Measurements from ENCODE around the gene TMCO1.
"Not testable (repeated sequence)": the region's sequence is repeated elsewhere in the genome, so short reads cannot be mapped to it uniquely, and the experiment has no call there.

Gene TMCO1

GRCh38 chr1:165717918-165718515, 50.7 kb downstream of the TMCO1 start:
- Mint-ChIP-seq H3K27me3 (ENCODE audit: low read depth) (peaks cover 5% of the 10 kb centered on the region), H3K36me3 (ENCODE audit: low read depth) (no peaks in the 10 kb centered on the region), H3K27ac (no peak overlapping the region), H3K9me3 (no peaks in the 10 kb centered on the region), H3K4me3 (no peak overlapping the region), H3K4me1 (ENCODE audit: low read depth) (no peaks in the 10 kb centered on the region)
- DNase-seq (ENCODE audit: low spot score): peak; percentile 21

GRCh38 chr1:165716265-165717051, 52.2 kb downstream of the TMCO1 start:
- not testable (repeated sequence) for H3K36me3 Mint-ChIP-seq (ENCODE audit: low read depth); H3K4me3 Mint-ChIP-seq; H3K27ac Mint-ChIP-seq; H3K9me3 Mint-ChIP-seq; H3K4me1 Mint-ChIP-seq (ENCODE audit: low read depth); DNase-seq (ENCODE audit: low spot score)
- H3K27me3 Mint-ChIP-seq (ENCODE audit: low read depth): peaks cover 12% of the 10 kb centered on the region

DNA sequence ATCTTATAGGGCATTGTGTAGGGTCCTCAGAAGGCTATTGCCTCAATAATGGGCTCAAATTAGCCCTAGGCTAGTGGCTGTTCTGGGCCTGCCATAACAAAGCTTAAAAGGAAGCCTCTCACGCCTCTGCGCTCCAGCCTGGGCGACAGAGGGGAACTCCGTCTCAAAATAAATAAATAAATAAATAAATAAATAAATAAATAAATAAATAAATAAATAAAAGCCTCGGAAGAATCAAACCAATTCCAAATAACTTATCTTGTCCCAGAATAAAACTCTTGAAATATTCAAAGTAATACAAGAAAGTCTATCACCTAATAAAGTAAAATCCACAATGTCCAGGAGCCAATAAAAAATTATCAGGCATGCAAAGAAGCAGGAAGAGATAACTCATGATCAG, 55.9 kb downstream of the TMCO1 start:
- H3K27me3 Mint-ChIP-seq (ENCODE audit: low read depth): peaks cover 30% of the 10 kb centered on the region
- H3K4me1 Mint-ChIP-seq (ENCODE audit: low read depth): no peaks in the 10 kb centered on the region
- no peak overlapping the region for H3K4me3 Mint-ChIP-seq
- H3K9me3 Mint-ChIP-seq: no peaks in the 10 kb centered on the region
- H3K36me3 Mint-ChIP-seq (ENCODE audit: low read depth): no peaks in the 10 kb centered on the region
- no peak overlapping the region for H3K27ac Mint-ChIP-seq
- DNase-seq (ENCODE audit: low spot score): no peak

DNA sequence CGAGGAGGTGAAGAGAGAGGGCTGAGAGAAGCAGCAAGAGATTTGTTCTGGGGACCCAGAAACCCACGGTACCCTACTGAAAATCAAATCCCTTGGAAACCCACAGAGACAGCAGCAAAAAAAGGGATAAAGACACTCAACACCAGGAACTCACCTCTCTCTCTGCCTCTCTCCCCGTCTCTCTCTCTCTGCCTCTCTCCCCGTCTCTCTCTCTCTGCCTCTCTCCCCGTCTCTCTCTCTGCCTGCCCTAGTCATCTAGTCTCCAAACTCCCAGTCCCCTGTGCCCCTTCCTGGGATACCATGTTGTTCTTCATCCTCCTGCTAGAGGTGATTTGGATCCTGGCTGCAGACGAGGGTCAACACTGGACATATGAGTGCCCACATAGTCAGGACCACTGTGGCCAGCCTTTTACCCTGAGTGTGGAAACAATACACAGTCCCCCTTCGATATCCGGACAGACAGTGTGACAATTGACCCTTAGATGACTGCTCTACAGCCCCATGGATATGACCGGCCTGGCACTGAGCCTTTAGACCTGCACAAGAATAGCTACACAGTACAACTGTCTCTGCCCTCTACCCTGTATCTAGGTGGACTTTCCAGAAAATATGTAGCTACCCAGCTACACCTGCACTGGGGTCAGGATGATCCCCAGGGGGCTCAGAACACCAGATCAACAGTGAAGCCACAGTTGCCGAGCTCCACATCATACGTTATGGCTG, 60.5 kb downstream of the TMCO1 start:
- Mint-ChIP-seq H3K4me1 (ENCODE audit: low read depth) (no peaks in the 10 kb centered on the region), H3K27ac (no peak overlapping the region), H3K4me3 (no peak overlapping the region), H3K27me3 (ENCODE audit: low read depth) (peaks cover 33% of the 10 kb centered on the region), H3K36me3 (ENCODE audit: low read depth) (no peaks in the 10 kb centered on the region), H3K9me3 (no peaks in the 10 kb centered on the region)
- no peak for DNase-seq (ENCODE audit: low spot score)

DNA sequence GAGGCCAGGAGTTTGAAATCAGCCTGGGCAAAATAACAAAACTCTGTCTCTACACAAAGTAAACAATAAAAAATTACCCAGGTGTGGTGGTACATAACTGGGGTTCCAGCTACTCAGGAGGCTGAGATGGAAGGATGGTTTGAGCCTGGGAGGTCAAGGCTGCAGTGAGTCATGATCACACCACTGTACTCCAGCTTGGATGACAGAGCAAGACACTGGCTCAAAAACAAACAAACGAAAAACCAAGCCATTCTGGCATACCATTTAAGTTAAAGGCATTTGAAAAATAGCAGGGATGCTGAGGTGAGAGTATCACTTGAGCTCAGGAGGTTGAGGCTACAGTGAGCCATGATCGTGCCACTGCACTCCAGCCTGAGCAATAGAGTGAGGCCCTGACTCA, 65.0 kb downstream of the TMCO1 start:
- Mint-ChIP-seq H3K27me3 (ENCODE audit: low read depth) (peaks cover 14% of the 10 kb centered on the region), H3K4me1 (ENCODE audit: low read depth) (peaks cover 6% of the 10 kb centered on the region), H3K36me3 (ENCODE audit: low read depth) (no peaks in the 10 kb centered on the region), H3K4me3 (no peak overlapping the region), H3K27ac (no peak overlapping the region), H3K9me3 (no peaks in the 10 kb centered on the region)
- DNase-seq (ENCODE audit: low spot score): no peak

GRCh38 chr1:165701922-165702321, 66.7 kb downstream of the TMCO1 start:
- not testable (repeated sequence) for H3K36me3 Mint-ChIP-seq (ENCODE audit: low read depth); DNase-seq (ENCODE audit: low spot score); H3K27ac Mint-ChIP-seq; H3K4me3 Mint-ChIP-seq; H3K27me3 Mint-ChIP-seq (ENCODE audit: low read depth); H3K4me1 Mint-ChIP-seq (ENCODE audit: low read depth); H3K9me3 Mint-ChIP-seq

DNA sequence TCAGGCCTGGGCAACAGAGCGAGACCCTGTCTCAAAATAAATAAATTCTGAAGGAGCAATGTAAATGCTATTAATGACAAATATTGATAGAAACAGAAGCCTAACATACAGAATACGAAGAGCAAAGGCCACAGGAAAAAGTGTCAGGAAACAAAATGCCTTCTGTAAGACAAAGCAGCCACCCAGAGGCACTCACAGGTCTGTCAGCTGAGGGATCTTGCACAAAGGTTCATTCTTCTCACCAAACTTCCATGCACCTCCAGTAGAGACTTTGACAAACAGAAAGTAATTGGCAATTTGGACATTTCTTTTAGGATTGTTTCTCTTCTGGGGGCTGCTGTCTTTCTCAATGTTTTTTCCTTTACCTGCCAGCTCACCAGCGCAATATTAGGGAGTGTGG, 69.1 kb downstream of the TMCO1 start:
- Mint-ChIP-seq H3K4me1 (ENCODE audit: low read depth) (peaks cover 23% of the 10 kb centered on the region), H3K27me3 (ENCODE audit: low read depth) (no peaks in the 10 kb centered on the region), H3K9me3 (no peaks in the 10 kb centered on the region), H3K36me3 (ENCODE audit: low read depth) (peaks cover 16% of the 10 kb centered on the region), H3K4me3 (peak overlapping the region; percentile 95), H3K27ac (peak overlapping the region; percentile 31)
- DNase-seq (ENCODE audit: low spot score): no peak

GRCh38 chr1:165698761-165699052, 70.0 kb downstream of the TMCO1 start:
- Mint-ChIP-seq H3K4me3 (peak overlapping the region; percentile 95), H3K36me3 (ENCODE audit: low read depth) (peaks cover 22% of the 10 kb centered on the region)
- no peak for DNase-seq (ENCODE audit: low spot score)

DNA sequence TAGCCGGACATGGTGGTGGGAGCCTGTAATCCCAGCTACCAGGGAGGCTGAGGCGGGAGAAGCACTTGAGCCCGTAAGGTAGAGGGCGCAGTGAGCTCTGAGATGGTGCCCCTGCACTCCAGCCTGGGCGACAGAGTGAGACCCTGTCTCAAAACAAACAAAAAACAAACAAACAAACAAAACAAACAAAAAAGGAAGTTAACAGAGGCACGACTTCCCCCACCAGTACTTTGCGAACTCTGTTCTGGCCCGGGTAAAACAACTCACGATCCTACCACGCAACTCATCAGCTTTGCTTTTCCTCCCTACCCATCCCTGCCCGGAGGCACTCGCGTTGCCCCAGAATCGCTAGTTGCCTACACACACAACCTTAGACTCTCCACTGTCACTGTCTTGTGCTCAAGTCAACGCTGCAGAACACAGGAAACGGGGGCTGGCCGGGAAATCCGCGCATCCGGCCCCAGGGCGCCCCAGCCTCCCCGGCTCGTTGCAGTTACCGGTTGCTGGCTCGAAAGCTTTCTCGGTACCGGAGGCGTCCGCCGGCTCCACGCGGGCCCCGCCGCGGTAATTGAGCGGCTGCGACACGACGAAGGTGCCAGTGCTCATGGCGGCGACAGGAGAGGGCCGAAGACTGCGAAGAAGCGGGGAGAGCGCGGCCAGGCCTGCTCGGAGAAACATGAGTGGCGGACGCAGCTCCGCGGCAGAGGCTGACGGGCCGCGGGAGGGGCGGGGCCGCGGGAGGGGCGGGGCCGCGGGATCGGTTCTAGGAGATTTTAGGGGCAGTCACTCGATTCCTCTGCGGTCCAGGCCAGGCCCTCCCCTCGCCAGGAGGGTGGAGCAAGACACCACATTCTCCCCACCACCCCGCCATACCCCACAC, 70.5 kb downstream of the TMCO1 start, which contains the start of gene ALDH9A1:
ALDH9A1 (minus strand) TSS at position 682 of the 880 bp plus-strand sequence; CDS start at position 678, 4 bp downstream.
- Mint-ChIP-seq H3K27me3 (ENCODE audit: low read depth) (no peaks in the 10 kb centered on the region), H3K9me3 (no peaks in the 10 kb centered on the region), H3K4me3 (peak within 1 kb of the TSS; percentile 95), H3K4me1 (ENCODE audit: low read depth) (peaks cover 23% of the 10 kb centered on the region), H3K36me3 (ENCODE audit: low read depth) (peaks cover 28% of the 10 kb centered on the region), H3K27ac (peak within 1 kb of the TSS; percentile 97)
- DNase-seq (ENCODE audit: low spot score): peak; percentile 86

More at GRCh38 chr1:165698761-165699052, 70.0 kb downstream of the TMCO1 start:
- H3K4me1 Mint-ChIP-seq (ENCODE audit: low read depth): peaks cover 23% of the 10 kb centered on the region
- H3K27me3 Mint-ChIP-seq (ENCODE audit: low read depth): no peaks in the 10 kb centered on the region
- H3K27ac Mint-ChIP-seq: peak overlapping the region; percentile 97
- H3K9me3 Mint-ChIP-seq: no peaks in the 10 kb centered on the region

DNA sequence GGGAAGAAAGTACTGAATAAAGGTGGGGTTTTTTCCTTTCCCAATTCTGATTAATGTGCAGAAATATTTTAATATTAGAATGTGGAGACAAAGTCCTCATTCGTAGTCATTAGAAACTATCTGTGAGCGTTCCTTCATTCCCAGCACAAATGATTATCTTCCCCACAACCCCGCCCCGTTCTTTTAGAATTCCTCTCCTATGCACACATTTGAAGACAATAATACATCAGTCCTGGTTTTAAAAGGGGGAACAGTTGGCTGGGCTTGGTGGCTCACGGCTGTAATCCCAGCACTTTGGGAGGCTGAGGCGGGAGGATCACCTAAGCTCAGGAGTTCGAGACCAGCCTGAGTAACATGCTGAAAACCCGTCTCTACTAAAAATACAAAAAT, 71.2 kb downstream of the TMCO1 start:
- Mint-ChIP-seq H3K9me3 (no peaks in the 10 kb centered on the region), H3K4me3 (peak overlapping the region; percentile 95), H3K27me3 (ENCODE audit: low read depth) (no peaks in the 10 kb centered on the region), H3K36me3 (ENCODE audit: low read depth) (peaks cover 30% of the 10 kb centered on the region), H3K4me1 (ENCODE audit: low read depth) (peaks cover 23% of the 10 kb centered on the region), H3K27ac (peak overlapping the region; percentile 97)
- DNase-seq (ENCODE audit: low spot score): no peak

DNA sequence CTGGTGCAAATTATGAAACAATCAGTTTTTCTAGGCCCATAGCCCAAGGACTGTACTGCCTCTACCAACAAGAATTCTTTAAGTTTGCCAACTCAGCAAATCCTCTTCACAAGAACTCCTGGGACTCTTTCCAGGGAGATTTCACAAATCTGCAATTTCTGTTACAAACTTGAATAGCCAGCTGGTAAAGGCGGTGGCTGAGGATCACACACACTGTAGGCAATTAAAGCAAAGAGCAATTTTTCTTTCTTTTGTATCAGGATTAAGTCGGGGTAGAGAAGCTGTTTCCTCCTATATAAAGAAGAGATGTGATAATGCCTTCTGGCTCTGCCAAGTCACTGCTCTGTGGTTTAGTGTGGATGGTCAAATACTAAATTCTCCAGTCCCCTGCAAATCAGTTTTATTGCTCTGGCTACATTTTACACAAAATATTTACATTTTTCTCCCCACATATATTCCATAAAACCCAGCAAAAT, 72.0 kb downstream of the TMCO1 start:
- Mint-ChIP-seq H3K4me3 (peak overlapping the region; percentile 95), H3K4me1 (ENCODE audit: low read depth) (peaks cover 29% of the 10 kb centered on the region), H3K27me3 (ENCODE audit: low read depth) (no peaks in the 10 kb centered on the region), H3K27ac (peak overlapping the region; percentile 39), H3K36me3 (ENCODE audit: low read depth) (peaks cover 38% of the 10 kb centered on the region), H3K9me3 (no peaks in the 10 kb centered on the region)
- no peak for DNase-seq (ENCODE audit: low spot score)

GRCh38 chr1:165695031-165695430, 73.6 kb downstream of the TMCO1 start:
- peaks cover 35% of the 10 kb centered on the region for H3K4me1 Mint-ChIP-seq (ENCODE audit: low read depth)
- no peaks in the 10 kb centered on the region for H3K9me3 Mint-ChIP-seq
- H3K36me3 Mint-ChIP-seq (ENCODE audit: low read depth): peaks cover 48% of the 10 kb centered on the region
- no peak for DNase-seq (ENCODE audit: low spot score)
- no peak overlapping the region for H3K27ac Mint-ChIP-seq
- no peaks in the 10 kb centered on the region for H3K27me3 Mint-ChIP-seq (ENCODE audit: low read depth)
- H3K4me3 Mint-ChIP-seq: peak overlapping the region; percentile 32

- Mint-ChIP-seq H3K36me3 (ENCODE audit: low read depth) (peaks cover 69% of the 10 kb centered on the region), H3K27ac (no peak overlapping the region), H3K4me1 (ENCODE audit: low read depth) (peaks cover 49% of the 10 kb centered on the region)
These were observed 80.6 kb downstream of the TMCO1 start for GRCh38 chr1:165688046-165688445.

More at GRCh38 chr1:165688046-165688445, 80.6 kb downstream of the TMCO1 start:
- no peak for DNase-seq (ENCODE audit: low spot score)
- H3K4me3 Mint-ChIP-seq: no peak overlapping the region
- peaks cover 7% of the 10 kb centered on the region for H3K9me3 Mint-ChIP-seq
- H3K27me3 Mint-ChIP-seq (ENCODE audit: low read depth): no peaks in the 10 kb centered on the region
